PFSK-1 (cell line): Measurements from ENCODE around the gene PADI1.

Experiments used
- FOXP2 ChIP-seq: optimal IDR thresholded peaks from 2 replicates; pipeline ENCODE3; 2011; ENCODE audit warnings: borderline replicate concordance, control low read depth, inconsistent platforms; ENCODE audit not compliant: insufficient read depth; ENCODE audit errors: extremely low read length, extremely low read depth
- POLR2AphosphoS5 ChIP-seq: IDR thresholded peaks from 2 replicates; pipeline ENCODE4 v1.6.1; 2012; ENCODE audit warnings: low read depth, mild to moderate bottlenecking, control low read depth, low read length, moderate library complexity
- REST ChIP-seq, 2 experiments: IDR thresholded peaks; 2 replicates each; pipeline versions ENCODE4 v1.6.1 to v1.8.0; 2011 to 2012; ENCODE audit warnings: low read depth in 2 of 2, low read length in 2 of 2, control low read depth in 1 of 2, inconsistent platforms in 1 of 2, mild to moderate bottlenecking in 1 of 2, moderate library complexity in 1 of 2; ENCODE audit not compliant: insufficient read depth in 1 of 2
- SIN3A ChIP-seq: IDR thresholded peaks from 2 replicates; pipeline ENCODE4 v1.6.1; 2012; ENCODE audit warnings: mild to moderate bottlenecking, low read length, moderate library complexity, borderline replicate concordance; ENCODE audit not compliant: insufficient read depth
- TAF1 ChIP-seq: IDR thresholded peaks from 2 replicates; pipeline ENCODE4 v1.6.1; 2012; ENCODE audit warnings: low read length, control low read depth, borderline replicate concordance; ENCODE audit not compliant: insufficient read depth

Gene PADI1

GRCh38 chr1:17214876-17215544, 10.1 kb downstream of the PADI1 start:
- TF ChIP-seq TAF1: no peak
- TF ChIP-seq SIN3A: no peak

GRCh38 chr1:17215545-17215890, 10.6 kb downstream of the PADI1 start:
- no peak for TF ChIP-seq SIN3A
- TF ChIP-seq POLR2AphosphoS5: no peak
- TF ChIP-seq FOXP2: no peak
- no peak for TF ChIP-seq REST (IDR thresholded peaks at IDR 0.05; ENCODE audit: insufficient read depth in 1 of 2, low read depth in 2 of 2, low read length in 2 of 2)
- TF ChIP-seq TAF1: no peak

GRCh38 chr1:17216078-17216477, 11.2 kb downstream of the PADI1 start:
- no peak for TF ChIP-seq TAF1
- TF ChIP-seq SIN3A: no peak
- TF ChIP-seq FOXP2: no peak
- TF ChIP-seq REST (IDR thresholded peaks at IDR 0.05; ENCODE audit: insufficient read depth in 1 of 2, low read depth in 2 of 2, low read length in 2 of 2): no peak
- TF ChIP-seq POLR2AphosphoS5: no peak

- TF ChIP-seq REST (IDR thresholded peaks at IDR 0.05; ENCODE audit: insufficient read depth in 1 of 2, low read depth in 2 of 2, low read length in 2 of 2) (no peak), SIN3A (no peak), FOXP2 (no peak), TAF1 (no peak), POLR2AphosphoS5 (no peak)
Measured at GRCh38 chr1:17217607-17218006, 12.7 kb downstream of the PADI1 start.

- TF ChIP-seq POLR2AphosphoS5: no peak
- no peak for TF ChIP-seq SIN3A
- no peak for TF ChIP-seq REST (IDR thresholded peaks at IDR 0.05; ENCODE audit: insufficient read depth in 1 of 2, low read depth in 2 of 2, low read length in 2 of 2)
- no peak for TF ChIP-seq FOXP2
Measured at GRCh38 chr1:17218939-17219338, 14.0 kb downstream of the PADI1 start.

- TF ChIP-seq TAF1: no peak
- no peak for TF ChIP-seq FOXP2
- no peak for TF ChIP-seq POLR2AphosphoS5
- TF ChIP-seq SIN3A: no peak
Measured at GRCh38 chr1:17220287-17220686, 15.4 kb downstream of the PADI1 start.
